ENCODE data around the gene BIRC6. TPM values are rescaled to one million over a fixed set of nuclear protein-coding genes. Genes with fewer than 3 reads are reported as not detected.
"Not testable (repeated sequence)": the region's sequence is repeated elsewhere in the genome, so short reads cannot be mapped to it uniquely, and the experiment has no call there.

BIRC6 gene
- total RNA-seq, 4 donors from 2014 or later: 97.4 to 259 (median 164) TPM

DNA sequence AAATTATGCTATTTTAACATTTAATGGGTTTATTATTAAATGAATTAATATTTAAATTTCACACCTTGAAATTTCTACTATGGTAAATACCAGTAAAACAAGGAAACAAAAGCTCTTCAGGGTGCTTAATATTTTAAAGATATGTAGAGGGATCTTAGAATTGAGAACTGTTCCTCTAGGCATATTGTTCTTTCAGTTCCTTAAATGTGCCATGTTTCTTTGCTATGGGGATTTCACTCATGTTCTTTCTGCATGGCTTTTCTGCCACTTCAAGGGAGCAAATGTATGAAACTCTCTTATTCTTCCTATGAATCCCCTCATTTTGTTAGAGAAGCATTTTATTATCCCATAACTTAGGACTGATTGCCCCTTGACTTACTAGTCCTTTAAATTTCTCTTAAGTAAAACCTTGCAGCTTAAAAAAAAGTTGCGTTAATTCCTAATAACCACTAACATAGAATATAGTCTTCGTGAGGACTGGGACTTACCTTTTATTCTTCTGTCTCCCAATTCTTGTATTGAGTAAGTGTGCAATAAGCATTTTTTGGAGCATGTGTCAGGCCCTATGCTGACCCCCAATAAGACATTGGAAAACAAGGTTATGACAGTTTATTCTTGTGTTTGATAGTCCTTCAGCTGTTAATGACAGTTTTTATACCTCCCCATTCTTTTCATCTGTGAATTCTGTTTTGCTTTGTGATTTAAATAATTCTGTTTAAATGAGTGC is 95.7 kb downstream of the BIRC6 start:
- TF ChIP-seq POLR2A (IDR thresholded peaks at IDR 0.05): no peak
- TF ChIP-seq, protein P1, sequence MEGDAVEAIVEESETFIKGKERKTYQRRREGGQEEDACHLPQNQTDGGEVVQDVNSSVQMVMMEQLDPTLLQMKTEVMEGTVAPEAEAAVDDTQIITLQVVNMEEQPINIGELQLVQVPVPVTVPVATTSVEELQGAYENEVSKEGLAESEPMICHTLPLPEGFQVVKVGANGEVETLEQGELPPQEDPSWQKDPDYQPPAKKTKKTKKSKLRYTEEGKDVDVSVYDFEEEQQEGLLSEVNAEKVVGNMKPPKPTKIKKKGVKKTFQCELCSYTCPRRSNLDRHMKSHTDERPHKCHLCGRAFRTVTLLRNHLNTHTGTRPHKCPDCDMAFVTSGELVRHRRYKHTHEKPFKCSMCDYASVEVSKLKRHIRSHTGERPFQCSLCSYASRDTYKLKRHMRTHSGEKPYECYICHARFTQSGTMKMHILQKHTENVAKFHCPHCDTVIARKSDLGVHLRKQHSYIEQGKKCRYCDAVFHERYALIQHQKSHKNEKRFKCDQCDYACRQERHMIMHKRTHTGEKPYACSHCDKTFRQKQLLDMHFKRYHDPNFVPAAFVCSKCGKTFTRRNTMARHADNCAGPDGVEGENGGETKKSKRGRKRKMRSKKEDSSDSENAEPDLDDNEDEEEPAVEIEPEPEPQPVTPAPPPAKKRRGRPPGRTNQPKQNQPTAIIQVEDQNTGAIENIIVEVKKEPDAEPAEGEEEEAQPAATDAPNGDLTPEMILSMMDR (IDR thresholded peaks at IDR 0.05): no peak
- H3K36me3 ChIP-seq: no peaks in the 10 kb centered on the region

GRCh38 chr2:32453242-32454062 is 96.6 kb downstream of the BIRC6 start:
- Histone ChIP-seq H3K4me1 (no peaks in the 10 kb centered on the region), H3K9me3 (no peaks in the 10 kb centered on the region), H3K27ac (no peak overlapping the region), H3K4me3 (no peak overlapping the region), H3K27me3 (no peaks in the 10 kb centered on the region), H3K36me3 (no peaks in the 10 kb centered on the region)
- intact Hi-C loops (cut with DNase I; ENCODE audit: low total_unique reads): no loop called here
- TF ChIP-seq, protein P1 (IDR thresholded peaks at IDR 0.05): no peak
- TF ChIP-seq POLR2A (IDR thresholded peaks at IDR 0.05): no peak
- no peak for DNase-seq

More for the DNA sequence above, 95.7 kb downstream of the BIRC6 start:
- Histone ChIP-seq H3K27me3 (no peaks in the 10 kb centered on the region), H3K27ac (no peak overlapping the region), H3K4me3 (no peak overlapping the region), H3K4me1 (no peaks in the 10 kb centered on the region), H3K9me3 (no peaks in the 10 kb centered on the region)
- intact Hi-C loops (cut with DNase I; ENCODE audit: low total_unique reads): no loop called here
- DNase-seq: no peak

- Histone ChIP-seq H3K4me3 (no peak overlapping the region), H3K27ac (no peak overlapping the region), H3K9me3 (no peaks in the 10 kb centered on the region), H3K36me3 (no peaks in the 10 kb centered on the region), H3K4me1 (no peaks in the 10 kb centered on the region), H3K27me3 (no peaks in the 10 kb centered on the region)
- TF ChIP-seq, protein P1 (IDR thresholded peaks at IDR 0.05): no peak
- TF ChIP-seq POLR2A (IDR thresholded peaks at IDR 0.05): no peak
- intact Hi-C loops (cut with DNase I; ENCODE audit: low total_unique reads): no loop called here
- no peak for DNase-seq
Observed at GRCh38 chr2:32455816-32456215, 99.0 kb downstream of the BIRC6 start.

DNA sequence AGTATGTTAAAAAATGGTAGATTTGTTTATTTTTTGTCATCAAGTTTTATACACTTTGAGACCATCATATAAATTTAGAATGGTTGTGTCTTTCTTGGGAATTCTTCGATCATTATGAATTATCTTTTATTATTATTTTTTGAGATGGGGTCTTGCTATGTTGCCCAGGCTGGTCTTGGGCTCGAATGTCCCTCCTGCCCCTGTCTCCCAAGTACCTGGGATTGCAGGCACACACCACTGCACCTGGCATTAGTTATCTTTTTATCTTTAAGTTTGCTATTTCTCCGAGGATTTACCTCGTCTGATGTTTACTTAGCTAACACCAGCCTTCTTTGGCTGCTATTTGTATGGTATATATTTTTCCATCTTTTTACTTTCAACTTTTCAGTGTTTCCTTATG is 100.0 kb downstream of the BIRC6 start:
- intact Hi-C loops (cut with DNase I; ENCODE audit: low total_unique reads): no loop called here
- H3K4me1 ChIP-seq: no peaks in the 10 kb centered on the region
- TF ChIP-seq POLR2A (IDR thresholded peaks at IDR 0.05): no peak
- TF ChIP-seq, protein P1 (IDR thresholded peaks at IDR 0.05): no peak
- H3K27ac ChIP-seq: no peak overlapping the region
- H3K27me3 ChIP-seq: no peaks in the 10 kb centered on the region
- DNase-seq: no peak
- H3K9me3 ChIP-seq: no peaks in the 10 kb centered on the region
- no peak overlapping the region for H3K4me3 ChIP-seq
- H3K36me3 ChIP-seq: no peaks in the 10 kb centered on the region

DNA sequence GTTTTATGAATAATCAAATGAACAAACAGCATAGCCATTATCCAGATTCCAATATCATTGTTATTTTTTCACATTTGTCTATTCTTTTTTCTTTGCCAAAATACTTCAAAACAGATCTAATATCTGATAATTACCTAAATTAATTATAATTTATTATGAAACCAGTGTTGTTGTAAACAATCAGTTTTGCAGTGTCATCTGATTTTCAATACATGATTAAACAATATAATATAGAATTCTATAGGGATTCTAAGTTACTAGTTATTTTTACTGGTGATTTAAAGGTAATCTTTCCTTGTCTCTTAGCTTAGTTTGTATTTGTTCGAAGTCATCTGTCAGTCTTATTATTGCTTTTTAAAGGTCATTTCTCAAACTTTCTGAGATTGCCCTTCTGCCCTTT is 101.0 kb downstream of the BIRC6 start:
- Histone ChIP-seq H3K4me3 (no peak overlapping the region), H3K27ac (no peak overlapping the region), H3K27me3 (no peaks in the 10 kb centered on the region), H3K36me3 (no peaks in the 10 kb centered on the region), H3K4me1 (no peaks in the 10 kb centered on the region), H3K9me3 (no peaks in the 10 kb centered on the region)
- no peak for TF ChIP-seq POLR2A (IDR thresholded peaks at IDR 0.05)
- TF ChIP-seq, protein P1 (IDR thresholded peaks at IDR 0.05): no peak
- intact Hi-C loops (cut with DNase I; ENCODE audit: low total_unique reads): no loop called here
- no peak for DNase-seq

- H3K27ac ChIP-seq; H3K4me1 ChIP-seq; H3K4me3 ChIP-seq; intact Hi-C loops (cut with DNase I; ENCODE audit: low total_unique reads); H3K36me3 ChIP-seq; H3K9me3 ChIP-seq; DNase-seq; H3K27me3 ChIP-seq: not testable (repeated sequence)
Observed at GRCh38 chr2:32460861-32461260, 104.0 kb downstream of the BIRC6 start.

Measured in uterus (tissue), 4 donors.